Glutamatergic neuron (in vitro differentiated cells): Measurements from ENCODE around the gene NOXRED1. TPM values are rescaled to one million over a fixed set of nuclear protein-coding genes. Genes with fewer than 3 reads are reported as not detected.

ENCODE experiments used
- DNase-seq: peaks from one replicate; pipeline ENCODE4 v3.0.0; 2022
- H3K27ac Mint-ChIP-seq: one replicate; pipeline ENCODE4 v1.8.0; 2020; ENCODE audit warnings: mild to moderate bottlenecking, mixed read lengths, inconsistent platforms; ENCODE audit not compliant: unreplicated experiment
- H3K27me3 Mint-ChIP-seq: one replicate; pipeline ENCODE4 v1.8.0; 2020; ENCODE audit warnings: mild to moderate bottlenecking, moderate library complexity, mixed read lengths, inconsistent platforms; ENCODE audit not compliant: unreplicated experiment
- H3K36me3 Mint-ChIP-seq: one replicate; pipeline ENCODE4 v1.8.0; 2020; ENCODE audit warnings: mild to moderate bottlenecking, mixed read lengths, inconsistent platforms; ENCODE audit not compliant: unreplicated experiment
- H3K4me1 Mint-ChIP-seq: one replicate; pipeline ENCODE4 v1.8.0; 2020; ENCODE audit warnings: mild to moderate bottlenecking, low read depth, mixed read lengths, inconsistent platforms; ENCODE audit not compliant: unreplicated experiment
- H3K4me3 Mint-ChIP-seq: one replicate; pipeline ENCODE4 v1.8.0; 2020; ENCODE audit warnings: mild to moderate bottlenecking, mixed read lengths, inconsistent platforms; ENCODE audit not compliant: unreplicated experiment
- H3K9me3 Mint-ChIP-seq: one replicate; pipeline ENCODE4 v1.8.0; 2020; ENCODE audit warnings: mild to moderate bottlenecking, moderate library complexity, mixed read lengths, inconsistent platforms; ENCODE audit not compliant: unreplicated experiment
- total RNA-seq: library from RNA; stranded (reverse); fragmentation: NEBNext Ultra II Directional; extraction: Animal tissue kit (Norgen Biotek cat#: 25700); gene quantifications from one replicate; pipeline ENCODE4 v1.2.1, GENCODE V29; 2021; ENCODE audit not compliant: unreplicated experiment
- TF ChIP-seq, protein P1 (sequence below): fragments of 200-600 bp; sonication (generic); IDR thresholded peaks from one replicate; pipeline ENCODE4 v1.5.0; 2021; ENCODE audit not compliant: partially characterized antibody, unreplicated experiment

NOXRED1 gene
- total RNA-seq, 1 donor from 2014 or later: 0.69 TPM

DNA sequence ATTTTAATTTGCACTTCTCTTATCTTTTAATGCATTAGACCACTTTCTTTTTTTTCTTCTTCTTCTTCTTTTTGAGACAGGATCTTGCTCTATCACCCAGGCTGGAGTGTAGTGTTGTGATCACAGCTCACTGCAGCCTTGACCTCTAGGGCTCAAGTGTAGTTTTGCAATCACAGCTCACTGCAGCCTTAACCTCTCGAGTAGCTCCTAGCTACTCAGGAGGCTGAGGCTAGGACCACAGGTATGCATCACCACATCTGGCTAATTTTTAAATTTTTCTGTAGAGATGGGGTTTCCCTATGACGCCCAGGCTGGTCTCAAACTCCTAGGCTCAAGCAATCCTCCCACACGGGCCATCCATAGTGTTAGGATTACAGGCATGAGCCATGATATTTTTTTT is 59.2 kb downstream of the NOXRED1 start:
- H3K27me3 Mint-ChIP-seq: no peaks in the 10 kb centered on the region
- H3K9me3 Mint-ChIP-seq: no peaks in the 10 kb centered on the region
- no peaks in the 10 kb centered on the region for H3K36me3 Mint-ChIP-seq
- DNase-seq: no peak
- no peaks in the 10 kb centered on the region for H3K4me1 Mint-ChIP-seq
- no peak overlapping the region for H3K27ac Mint-ChIP-seq
- H3K4me3 Mint-ChIP-seq: no peak overlapping the region
- TF ChIP-seq, protein P1, sequence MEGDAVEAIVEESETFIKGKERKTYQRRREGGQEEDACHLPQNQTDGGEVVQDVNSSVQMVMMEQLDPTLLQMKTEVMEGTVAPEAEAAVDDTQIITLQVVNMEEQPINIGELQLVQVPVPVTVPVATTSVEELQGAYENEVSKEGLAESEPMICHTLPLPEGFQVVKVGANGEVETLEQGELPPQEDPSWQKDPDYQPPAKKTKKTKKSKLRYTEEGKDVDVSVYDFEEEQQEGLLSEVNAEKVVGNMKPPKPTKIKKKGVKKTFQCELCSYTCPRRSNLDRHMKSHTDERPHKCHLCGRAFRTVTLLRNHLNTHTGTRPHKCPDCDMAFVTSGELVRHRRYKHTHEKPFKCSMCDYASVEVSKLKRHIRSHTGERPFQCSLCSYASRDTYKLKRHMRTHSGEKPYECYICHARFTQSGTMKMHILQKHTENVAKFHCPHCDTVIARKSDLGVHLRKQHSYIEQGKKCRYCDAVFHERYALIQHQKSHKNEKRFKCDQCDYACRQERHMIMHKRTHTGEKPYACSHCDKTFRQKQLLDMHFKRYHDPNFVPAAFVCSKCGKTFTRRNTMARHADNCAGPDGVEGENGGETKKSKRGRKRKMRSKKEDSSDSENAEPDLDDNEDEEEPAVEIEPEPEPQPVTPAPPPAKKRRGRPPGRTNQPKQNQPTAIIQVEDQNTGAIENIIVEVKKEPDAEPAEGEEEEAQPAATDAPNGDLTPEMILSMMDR: no peak

DNA sequence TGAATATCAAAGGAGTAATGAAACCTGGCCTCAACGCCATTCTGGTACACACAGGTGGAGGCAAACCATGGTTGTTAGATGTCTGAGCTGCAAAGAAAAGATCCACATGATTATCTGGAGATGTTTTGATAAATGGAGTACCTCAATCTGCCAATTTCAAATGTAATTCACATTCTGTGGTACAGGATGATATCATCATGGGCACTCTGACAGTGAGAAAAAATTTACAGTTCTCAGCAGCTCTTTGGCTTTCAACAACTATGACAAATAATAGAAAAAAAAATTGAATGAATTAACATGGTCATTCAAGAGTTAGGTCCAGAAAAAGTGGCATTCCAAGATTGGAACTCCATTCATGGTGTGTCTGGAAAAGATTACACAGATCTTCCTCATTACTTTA is 63.7 kb downstream of the NOXRED1 start:
- H3K27me3 Mint-ChIP-seq: no peaks in the 10 kb centered on the region
- H3K4me1 Mint-ChIP-seq: no peaks in the 10 kb centered on the region
- no peaks in the 10 kb centered on the region for H3K36me3 Mint-ChIP-seq
- TF ChIP-seq, protein P1: no peak
- no peak overlapping the region for H3K27ac Mint-ChIP-seq
- DNase-seq: no peak
- no peak overlapping the region for H3K4me3 Mint-ChIP-seq
- H3K9me3 Mint-ChIP-seq: no peaks in the 10 kb centered on the region

DNA sequence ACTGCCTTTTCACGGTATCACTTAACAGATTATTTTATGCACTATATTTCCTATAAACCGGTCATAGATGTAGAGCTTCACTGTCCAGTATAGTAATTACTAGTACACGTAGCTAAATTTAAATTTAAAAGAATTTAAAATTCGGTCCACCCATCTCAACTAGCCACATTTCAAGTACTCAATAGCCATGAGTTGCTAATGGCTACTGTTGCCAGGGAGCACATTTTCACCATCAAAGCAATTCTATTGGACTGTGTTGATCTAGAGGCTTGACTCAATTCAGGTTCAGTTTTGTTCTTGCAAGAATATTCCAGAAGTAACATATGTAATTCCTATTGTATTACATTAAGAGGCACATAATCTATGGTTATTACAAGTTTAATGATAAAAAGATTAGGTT is 66.4 kb downstream of the NOXRED1 start:
- H3K36me3 Mint-ChIP-seq: no peaks in the 10 kb centered on the region
- no peaks in the 10 kb centered on the region for H3K4me1 Mint-ChIP-seq
- no peaks in the 10 kb centered on the region for H3K9me3 Mint-ChIP-seq
- no peaks in the 10 kb centered on the region for H3K27me3 Mint-ChIP-seq
- H3K4me3 Mint-ChIP-seq: no peak overlapping the region
- DNase-seq: no peak
- H3K27ac Mint-ChIP-seq: no peak overlapping the region
- TF ChIP-seq, protein P1: no peak

DNA sequence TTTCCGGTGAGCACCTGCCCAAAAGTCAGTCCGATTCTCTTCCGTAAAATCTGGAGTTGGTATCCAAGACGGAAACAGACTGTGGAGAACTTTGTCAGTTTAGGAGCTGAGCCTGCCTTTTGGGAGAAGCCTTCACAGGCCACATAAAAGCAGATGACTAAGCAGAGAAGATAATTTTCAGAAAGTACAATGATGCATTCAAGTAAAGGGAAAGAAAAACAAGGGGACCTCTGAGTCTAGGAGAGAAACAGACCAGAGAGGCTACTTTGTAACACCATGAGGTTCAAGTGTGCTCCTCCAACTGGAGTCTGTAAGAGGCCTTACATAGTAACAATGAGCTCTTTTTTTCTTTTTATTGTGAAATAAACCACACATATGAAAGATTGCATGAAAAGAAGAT is 67.5 kb downstream of the NOXRED1 start:
- H3K27ac Mint-ChIP-seq: no peak overlapping the region
- H3K27me3 Mint-ChIP-seq: no peaks in the 10 kb centered on the region
- DNase-seq: no peak
- H3K4me1 Mint-ChIP-seq: no peaks in the 10 kb centered on the region
- H3K4me3 Mint-ChIP-seq: no peak overlapping the region
- TF ChIP-seq, protein P1: no peak
- H3K9me3 Mint-ChIP-seq: no peaks in the 10 kb centered on the region
- no peaks in the 10 kb centered on the region for H3K36me3 Mint-ChIP-seq

DNA sequence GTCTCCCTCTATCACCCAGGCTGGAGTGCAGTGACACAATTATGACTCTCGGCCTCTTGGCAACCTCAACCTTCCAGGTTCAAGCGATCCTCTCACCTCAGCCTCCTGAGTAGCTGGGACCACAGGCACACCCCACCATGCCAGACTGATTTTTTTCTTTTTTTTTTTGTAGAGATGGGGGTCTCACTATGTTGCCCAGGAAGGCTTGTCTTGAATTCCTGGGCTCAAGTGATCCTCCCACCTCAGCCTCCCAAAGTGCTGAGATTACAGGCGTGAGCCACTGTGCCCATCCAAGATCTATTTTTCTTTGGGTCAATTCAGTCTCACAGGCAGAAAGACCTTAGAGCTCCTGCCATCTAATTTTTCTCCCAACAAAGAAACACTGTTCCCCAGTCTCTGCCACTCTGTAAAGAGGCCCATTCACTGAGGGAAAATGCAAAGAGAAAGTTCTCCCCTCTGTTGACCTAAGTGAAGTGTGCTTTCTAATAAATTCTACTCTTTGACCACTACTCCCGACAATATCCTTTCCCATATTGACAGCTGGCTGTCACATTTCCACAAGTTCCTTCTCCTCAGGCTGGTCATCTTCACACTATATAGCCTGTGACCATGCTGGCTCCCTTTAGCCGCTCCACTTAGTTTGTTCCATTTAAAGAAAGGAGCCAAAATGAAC is 69.7 kb downstream of the NOXRED1 start:
- TF ChIP-seq, protein P1: no peak
- Mint-ChIP-seq H3K36me3 (no peaks in the 10 kb centered on the region), H3K4me3 (no peak overlapping the region), H3K27me3 (no peaks in the 10 kb centered on the region), H3K9me3 (no peaks in the 10 kb centered on the region), H3K4me1 (no peaks in the 10 kb centered on the region), H3K27ac (no peak overlapping the region)
- no peak for DNase-seq
